Spleen (tissue), 7 donors: ENCODE measurements around the gene CCSAP.

Source experiments
- CTCF ChIP-seq, 11 experiments: fragments of 200-600 bp in 7 of 11; fragments of 450-650 bp in 4 of 11; sonication (generic) in 4 of 11; IDR thresholded peaks in 8 of 11; conservative IDR thresholded peaks in 3 of 11; 1 replicate in 7 of 11; 2 replicates in 4 of 11; pipeline versions ENCODE4 v1.4.0 to v1.8.0; 2016 to 2021; ENCODE audit warnings: antibody characterized with exemption in 11 of 11, inconsistent platforms in 4 of 11, mild to moderate bottlenecking in 1 of 11
- POLR2A ChIP-seq, 3 donors: fragments of 450-650 bp; IDR thresholded peaks; one replicate each; pipeline ENCODE4 v1.5.1; 2017; ENCODE audit warnings: antibody characterized with exemption in 3 of 3, mild to moderate bottlenecking in 1 of 3
- donor health status: DM: no; HTN: no; CAD: no; lungs with moderate emphysema.
- donor health status: DM: no; HTN: no; CAD: no.
- donor health status: DM: no; HTN: no; CAD: no.

GRCh38 chr1:229370601-229371021, 27.8 kb upstream of the CCSAP start:
- TF ChIP-seq CTCF (IDR thresholded peaks at IDR 0.05 in 8 of 11, conservative IDR thresholded peaks at IDR 0.05 in 3 of 11), result no peak
- no peak for TF ChIP-seq POLR2A (IDR thresholded peaks at IDR 0.05)
